Cardiac muscle cell (in vitro differentiated cells and primary cell): ENCODE data around the gene ANKRD13C. TPM values are rescaled to one million over a fixed set of nuclear protein-coding genes. Genes with fewer than 3 reads are reported as not detected.

ENCODE experiments used
- DNase-seq, 2 donors: peaks; one replicate each; pipeline versions ENCODE4 v3.0.0 to v3.0.0-alpha.2; 2010 to 2017; ENCODE audit warnings: low read depth in 1 of 2, low spot score in 1 of 2
- H3K27ac ChIP-seq: fragments of 200-600 bp; sonication (generic); 2 replicates; pipeline ENCODE4 v1.5.1; 2016
- H3K27me3 ChIP-seq: fragments of 200-600 bp; sonication (generic); 2 replicates; pipeline ENCODE4 v1.6.0; 2016; ENCODE audit warnings: control low read depth
- H3K36me3 ChIP-seq: fragments of 200-600 bp; sonication (generic); 2 replicates; pipeline ENCODE4 v1.5.1; 2016; ENCODE audit warnings: control low read depth
- H3K4me1 ChIP-seq: fragments of 200-600 bp; sonication (generic); 2 replicates; pipeline ENCODE4 v1.8.1; 2017; ENCODE audit warnings: low read depth, mild to moderate bottlenecking, mixed run types
- H3K4me3 ChIP-seq: fragments of 200-600 bp; sonication (generic); 2 replicates; pipeline ENCODE4 v1.5.1; 2016; ENCODE audit warnings: mild to moderate bottlenecking
- H3K9me3 ChIP-seq: fragments of 200-600 bp; sonication (generic); 2 replicates; pipeline ENCODE4 v1.5.1; 2017; ENCODE audit warnings: low read depth, mild to moderate bottlenecking, control low read depth
- polyA plus RNA-seq: library from polyadenylated mRNA; unstranded; fragments of >200 nt; fragmentation: Nextera tagmentation; extraction: Ambion mirVana; gene quantifications from 2 replicates; pipeline ENCODE4 v1.2.1, GENCODE V29; 2016
- total RNA-seq: library from RNA; depleted of rRNA; stranded (reverse); fragments of >200 nt; gene quantifications from 2 replicates; pipeline ENCODE4 v1.2.3, GENCODE V29; 2016
- TF ChIP-seq, protein P1 (sequence below): IDR thresholded peaks from 2 replicates; pipeline ENCODE4 v1.5.1; 2012; ENCODE audit warnings: low read depth, mild to moderate bottlenecking, low read length

The ANKRD13C gene
- total and polyA plus RNA-seq, 2 experiments from 2014 or later: 18.2 to 26.3 TPM

DNA sequence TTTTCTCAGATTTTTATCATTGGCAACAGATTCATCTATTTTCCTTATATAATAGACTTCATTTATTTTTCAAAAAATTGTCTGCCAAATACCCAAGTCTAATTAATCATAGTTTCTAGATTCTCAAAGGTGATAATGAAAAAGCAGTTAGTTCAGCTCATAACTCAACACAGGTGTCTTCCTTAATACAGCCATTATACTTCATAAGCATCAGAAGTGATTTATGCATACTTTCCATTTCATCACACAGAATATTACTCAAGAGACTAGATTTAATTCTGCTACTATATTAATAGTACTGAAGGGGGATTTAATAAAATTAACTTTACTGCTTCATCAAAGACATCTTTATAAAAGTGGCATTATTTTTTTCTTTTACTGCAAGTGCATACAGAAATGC is 114.6 kb downstream of the ANKRD13C start:
- DNase-seq: no peak
- Histone ChIP-seq H3K27ac (no peak overlapping the region), H3K4me3 (no peak overlapping the region), H3K9me3 (no peaks in the 10 kb centered on the region), H3K27me3 (no peaks in the 10 kb centered on the region), H3K36me3 (peaks cover 88% of the 10 kb centered on the region), H3K4me1 (no peaks in the 10 kb centered on the region)
- TF ChIP-seq, protein P1, sequence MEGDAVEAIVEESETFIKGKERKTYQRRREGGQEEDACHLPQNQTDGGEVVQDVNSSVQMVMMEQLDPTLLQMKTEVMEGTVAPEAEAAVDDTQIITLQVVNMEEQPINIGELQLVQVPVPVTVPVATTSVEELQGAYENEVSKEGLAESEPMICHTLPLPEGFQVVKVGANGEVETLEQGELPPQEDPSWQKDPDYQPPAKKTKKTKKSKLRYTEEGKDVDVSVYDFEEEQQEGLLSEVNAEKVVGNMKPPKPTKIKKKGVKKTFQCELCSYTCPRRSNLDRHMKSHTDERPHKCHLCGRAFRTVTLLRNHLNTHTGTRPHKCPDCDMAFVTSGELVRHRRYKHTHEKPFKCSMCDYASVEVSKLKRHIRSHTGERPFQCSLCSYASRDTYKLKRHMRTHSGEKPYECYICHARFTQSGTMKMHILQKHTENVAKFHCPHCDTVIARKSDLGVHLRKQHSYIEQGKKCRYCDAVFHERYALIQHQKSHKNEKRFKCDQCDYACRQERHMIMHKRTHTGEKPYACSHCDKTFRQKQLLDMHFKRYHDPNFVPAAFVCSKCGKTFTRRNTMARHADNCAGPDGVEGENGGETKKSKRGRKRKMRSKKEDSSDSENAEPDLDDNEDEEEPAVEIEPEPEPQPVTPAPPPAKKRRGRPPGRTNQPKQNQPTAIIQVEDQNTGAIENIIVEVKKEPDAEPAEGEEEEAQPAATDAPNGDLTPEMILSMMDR: no peak

DNA sequence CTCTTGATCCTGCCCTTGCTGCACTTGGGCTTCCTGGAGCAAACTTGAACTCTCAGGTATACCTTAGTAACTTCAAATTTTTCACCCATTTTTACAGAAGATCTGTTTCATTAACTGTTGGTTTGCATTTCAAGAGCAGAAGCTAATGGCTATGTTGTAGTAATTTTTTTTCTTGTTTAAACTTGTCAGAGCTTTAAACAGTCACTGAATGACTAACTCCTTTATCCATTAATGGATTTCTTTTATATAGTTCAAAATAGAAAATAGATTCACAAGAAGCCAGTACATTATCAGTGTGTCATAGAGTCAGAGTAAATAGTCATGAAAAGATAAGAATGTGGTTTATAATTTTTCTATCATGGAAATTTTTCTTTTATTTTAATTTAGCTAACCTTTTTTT is 119.8 kb downstream of the ANKRD13C start:
- Histone ChIP-seq H3K4me3 (no peak overlapping the region), H3K27me3 (no peaks in the 10 kb centered on the region), H3K4me1 (no peaks in the 10 kb centered on the region), H3K9me3 (no peaks in the 10 kb centered on the region), H3K27ac (no peak overlapping the region), H3K36me3 (peaks cover 88% of the 10 kb centered on the region)
- no peak for DNase-seq
- TF ChIP-seq, protein P1: no peak

DNA sequence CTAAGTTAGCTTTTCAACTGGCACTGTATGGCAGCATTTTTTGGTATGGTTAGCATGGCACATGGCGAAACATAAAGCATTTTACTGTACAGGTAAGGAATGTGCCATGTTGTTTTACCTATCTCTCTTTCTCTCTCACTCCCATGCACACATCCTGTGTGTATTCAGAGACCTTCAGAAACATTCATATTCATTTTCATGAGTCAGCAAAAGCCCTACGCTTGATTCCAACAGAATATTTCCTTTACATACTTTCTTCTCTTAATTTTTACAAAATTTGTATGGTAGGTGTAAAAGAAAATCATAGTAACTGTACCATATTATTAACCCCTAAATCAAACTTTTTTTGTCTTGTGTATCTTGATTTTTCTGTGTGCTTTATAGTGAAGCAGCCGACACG is 123.0 kb downstream of the ANKRD13C start:
- peaks cover 73% of the 10 kb centered on the region for H3K36me3 ChIP-seq

DNA sequence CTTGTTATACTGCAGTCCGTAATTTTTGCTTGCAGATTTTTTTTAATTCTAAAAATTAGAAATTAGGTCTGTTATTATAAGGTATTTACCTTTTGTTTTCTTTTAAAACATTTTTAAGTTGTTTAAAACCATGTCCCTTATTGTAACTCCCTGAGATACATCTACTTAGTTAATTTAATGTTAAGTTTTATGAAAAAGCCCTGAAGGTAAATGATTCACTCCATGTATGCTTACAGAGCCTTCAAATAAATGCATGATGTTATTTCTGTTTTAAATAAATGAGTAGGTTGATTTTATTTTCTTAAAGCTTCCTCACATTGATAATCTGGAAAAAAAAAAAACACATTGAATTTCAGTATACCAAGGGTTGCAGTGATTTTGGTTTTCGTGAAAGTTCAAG is 125.9 kb downstream of the ANKRD13C start:
- DNase-seq: no peak
- TF ChIP-seq, protein P1: no peak
- no peak overlapping the region for H3K4me3 ChIP-seq
- H3K4me1 ChIP-seq: peaks cover 34% of the 10 kb centered on the region
- no peak overlapping the region for H3K27ac ChIP-seq
- H3K27me3 ChIP-seq: no peaks in the 10 kb centered on the region
- H3K36me3 ChIP-seq: peaks cover 55% of the 10 kb centered on the region
- H3K9me3 ChIP-seq: no peaks in the 10 kb centered on the region

More for the DNA sequence above, 123.0 kb downstream of the ANKRD13C start:
- no peaks in the 10 kb centered on the region for H3K9me3 ChIP-seq
- TF ChIP-seq, protein P1: no peak
- H3K4me3 ChIP-seq: no peak overlapping the region
- H3K27me3 ChIP-seq: no peaks in the 10 kb centered on the region
- no peak for DNase-seq
- H3K4me1 ChIP-seq: peaks cover 15% of the 10 kb centered on the region
- H3K27ac ChIP-seq: no peak overlapping the region

DNA sequence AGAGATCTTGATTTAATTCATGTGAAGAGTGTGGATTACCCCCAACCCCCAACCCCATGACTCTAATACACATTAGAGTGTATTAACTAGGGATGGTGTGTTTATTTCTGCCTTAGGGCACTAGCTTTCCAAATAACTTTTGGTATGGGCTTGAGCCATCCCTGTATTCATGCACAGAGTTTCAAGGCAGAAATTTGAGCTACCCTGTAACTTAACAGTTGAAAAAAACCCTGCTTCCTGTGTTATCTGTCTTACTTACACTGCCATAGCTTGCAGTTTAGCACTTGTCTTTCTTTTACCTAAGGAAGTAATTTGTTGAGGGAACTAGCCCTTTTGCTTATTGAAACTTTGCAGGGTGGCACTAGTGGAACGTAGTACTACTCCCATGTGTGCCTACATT is 127.1 kb downstream of the ANKRD13C start:
- Histone ChIP-seq H3K27ac (peak overlapping the region; percentile 81), H3K36me3 (peaks cover 46% of the 10 kb centered on the region), H3K27me3 (no peaks in the 10 kb centered on the region), H3K4me1 (peaks cover 37% of the 10 kb centered on the region), H3K9me3 (no peaks in the 10 kb centered on the region), H3K4me3 (peak overlapping the region; percentile 3)
- DNase-seq: peak in 1 of 2 donors; percentile 29
- TF ChIP-seq, protein P1: no peak

DNA sequence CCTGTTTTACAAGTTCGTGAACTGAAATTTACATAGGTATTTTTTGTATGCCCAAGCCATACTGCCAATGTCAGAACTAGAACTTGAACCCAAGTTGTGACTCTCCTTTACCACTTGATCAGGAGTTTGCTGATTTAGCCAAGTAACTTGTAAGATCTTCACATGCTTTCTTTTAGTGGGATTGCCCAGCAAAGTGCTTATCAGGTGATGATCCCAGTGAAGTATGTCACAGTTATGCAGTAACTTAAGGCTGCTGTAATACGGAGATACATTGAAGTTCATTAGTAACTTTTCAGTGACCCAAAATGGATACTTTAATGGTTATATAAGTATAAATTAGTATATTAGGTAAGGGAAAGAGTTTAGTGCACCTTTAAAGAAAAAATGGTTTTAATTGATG is 129.6 kb downstream of the ANKRD13C start:
- Histone ChIP-seq H3K4me3 (no peak overlapping the region), H3K36me3 (peaks cover 22% of the 10 kb centered on the region), H3K4me1 (peaks cover 46% of the 10 kb centered on the region), H3K27me3 (no peaks in the 10 kb centered on the region), H3K9me3 (no peaks in the 10 kb centered on the region), H3K27ac (peak overlapping the region; percentile 37)
- no peak for DNase-seq
- TF ChIP-seq, protein P1: no peak
